ENCODE measurements around the gene PLEKHB2.

Gene PLEKHB2

GRCh38 chr2:131105156-131105949, at the start of gene PLEKHB2:
PLEKHB2 (plus strand) TSS chr2:131105336; CDS start chr2:131120942, 15,606 bp downstream.
- peaks cover 52% of the 10 kb centered on the region for H3K79me2 ChIP-seq (ENCODE audit: low read length)
- H3K4me2 ChIP-seq (ENCODE audit: low read depth, low read length): peak within 1 kb of the TSS; percentile 75
- H3K9ac ChIP-seq (ENCODE audit: low read length): peak within 1 kb of the TSS; percentile 99
- H3K4me3 ChIP-seq (ENCODE audit: low read length): peak within 1 kb of the TSS; percentile 99
- H2AFZ ChIP-seq (ENCODE audit: low read length): peak within 1 kb of the TSS; percentile 47
- H3K9me2 ChIP-seq (replicated peaks; ENCODE audit: insufficient read depth, low read length): no peaks in the 10 kb centered on the region
- TF ChIP-seq EZH2phosphoT487 (IDR thresholded peaks at IDR 0.05; ENCODE audit: low read length): no peak
- TF ChIP-seq, protein P1, sequence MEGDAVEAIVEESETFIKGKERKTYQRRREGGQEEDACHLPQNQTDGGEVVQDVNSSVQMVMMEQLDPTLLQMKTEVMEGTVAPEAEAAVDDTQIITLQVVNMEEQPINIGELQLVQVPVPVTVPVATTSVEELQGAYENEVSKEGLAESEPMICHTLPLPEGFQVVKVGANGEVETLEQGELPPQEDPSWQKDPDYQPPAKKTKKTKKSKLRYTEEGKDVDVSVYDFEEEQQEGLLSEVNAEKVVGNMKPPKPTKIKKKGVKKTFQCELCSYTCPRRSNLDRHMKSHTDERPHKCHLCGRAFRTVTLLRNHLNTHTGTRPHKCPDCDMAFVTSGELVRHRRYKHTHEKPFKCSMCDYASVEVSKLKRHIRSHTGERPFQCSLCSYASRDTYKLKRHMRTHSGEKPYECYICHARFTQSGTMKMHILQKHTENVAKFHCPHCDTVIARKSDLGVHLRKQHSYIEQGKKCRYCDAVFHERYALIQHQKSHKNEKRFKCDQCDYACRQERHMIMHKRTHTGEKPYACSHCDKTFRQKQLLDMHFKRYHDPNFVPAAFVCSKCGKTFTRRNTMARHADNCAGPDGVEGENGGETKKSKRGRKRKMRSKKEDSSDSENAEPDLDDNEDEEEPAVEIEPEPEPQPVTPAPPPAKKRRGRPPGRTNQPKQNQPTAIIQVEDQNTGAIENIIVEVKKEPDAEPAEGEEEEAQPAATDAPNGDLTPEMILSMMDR (IDR thresholded peaks at IDR 0.05; ENCODE audit: low read length): peak; percentile 3; the same call in 1 of the 2 replicates
- no peaks in the 10 kb centered on the region for H3K36me3 ChIP-seq (replicated peaks; ENCODE audit: insufficient read depth, low read length)
- DNase-seq: peak; percentile 92
- H3K27me3 ChIP-seq (replicated peaks; ENCODE audit: insufficient read depth, low read length): no peaks in the 10 kb centered on the region
- H3F3A ChIP-seq (ENCODE audit: insufficient read depth, low read length): peaks cover 15% of the 10 kb centered on the region
- 0 out of 2 replicates have a peak, but pooled peaks cover 6% of the 10 kb centered on the region for H4K20me1 ChIP-seq (ENCODE audit: insufficient read depth, low read length)
- H3K4me1 ChIP-seq (ENCODE audit: low read length): peaks cover 11% of the 10 kb centered on the region
- H3K27ac ChIP-seq (ENCODE audit: low read length): peak within 1 kb of the TSS; percentile 89
- H3K9me3 ChIP-seq (replicated peaks; ENCODE audit: insufficient read depth, low read length): no peaks in the 10 kb centered on the region

- Histone ChIP-seq H3K36me3 (replicated peaks; ENCODE audit: insufficient read depth, low read length) (peaks cover under 1% of the 10 kb centered on the region; the same call in 1 of the 2 replicates), H3F3A (ENCODE audit: insufficient read depth, low read length) (no peaks in the 10 kb centered on the region), H3K27me3 (replicated peaks; ENCODE audit: insufficient read depth, low read length) (no peaks in the 10 kb centered on the region), H3K4me1 (ENCODE audit: low read length) (peaks cover 5% of the 10 kb centered on the region), H2AFZ (ENCODE audit: low read length) (no peak overlapping the region), H3K9me2 (replicated peaks; ENCODE audit: insufficient read depth, low read length) (no peaks in the 10 kb centered on the region), H3K79me2 (ENCODE audit: low read length) (peaks cover 88% of the 10 kb centered on the region), H3K9me3 (replicated peaks; ENCODE audit: insufficient read depth, low read length) (no peaks in the 10 kb centered on the region), H3K9ac (ENCODE audit: low read length) (no peak overlapping the region), H3K4me2 (ENCODE audit: low read depth, low read length) (no peak overlapping the region), H4K20me1 (ENCODE audit: insufficient read depth, low read length) (peaks cover 18% of the 10 kb centered on the region), H3K4me3 (ENCODE audit: low read length) (no peak overlapping the region), H3K27ac (ENCODE audit: low read length) (no peak overlapping the region)
- TF ChIP-seq, protein P1 (IDR thresholded peaks at IDR 0.05; ENCODE audit: low read length): no peak
- TF ChIP-seq EZH2 (optimal IDR thresholded peaks at IDR 0.05; ENCODE audit: low read depth, low read length) (no peak), EZH2phosphoT487 (IDR thresholded peaks at IDR 0.05; ENCODE audit: low read length) (no peak)
- DNase-seq: no peak
Measured at GRCh38 chr2:131056204-131056931, 48.8 kb upstream of the PLEKHB2 start.

GRCh38 chr2:131056932-131057287, 48.2 kb upstream of the PLEKHB2 start:
- Histone ChIP-seq H3K4me3 (ENCODE audit: low read length) (no peak overlapping the region), H3K9me3 (replicated peaks; ENCODE audit: insufficient read depth, low read length) (no peaks in the 10 kb centered on the region), H3K9ac (ENCODE audit: low read length) (no peak overlapping the region), H3K79me2 (ENCODE audit: low read length) (peaks cover 90% of the 10 kb centered on the region), H3K4me1 (ENCODE audit: low read length) (peaks cover 5% of the 10 kb centered on the region), H3K27me3 (replicated peaks; ENCODE audit: insufficient read depth, low read length) (no peaks in the 10 kb centered on the region), H3K4me2 (ENCODE audit: low read depth, low read length) (no peak overlapping the region), H4K20me1 (ENCODE audit: insufficient read depth, low read length) (peaks cover 18% of the 10 kb centered on the region), H3F3A (ENCODE audit: insufficient read depth, low read length) (no peaks in the 10 kb centered on the region), H3K27ac (ENCODE audit: low read length) (no peak overlapping the region), H3K9me2 (replicated peaks; ENCODE audit: insufficient read depth, low read length) (no peaks in the 10 kb centered on the region), H2AFZ (ENCODE audit: low read length) (no peak overlapping the region), H3K36me3 (replicated peaks; ENCODE audit: insufficient read depth, low read length) (no peaks in the 10 kb centered on the region; the same call in 1 of the 2 replicates)
- TF ChIP-seq EZH2phosphoT487 (IDR thresholded peaks at IDR 0.05; ENCODE audit: low read length) (no peak), EZH2 (optimal IDR thresholded peaks at IDR 0.05; ENCODE audit: low read depth, low read length) (no peak)
- TF ChIP-seq, protein P1 (IDR thresholded peaks at IDR 0.05; ENCODE audit: low read length): no peak
- no peak for DNase-seq

Measured in MM.1S (cell line).